Neural crest cell (in vitro differentiated cells): ENCODE measurements around the gene MTHFSD. TPM values are rescaled to one million over a fixed set of nuclear protein-coding genes. Genes with fewer than 3 reads are reported as not detected.

Source experiments
- DNase-seq: peaks from one replicate; pipeline ENCODE4 v3.0.0; 2021; ENCODE audit warnings: low read depth, mixed read lengths, low spot score
- H3K27ac Mint-ChIP-seq: one replicate; pipeline ENCODE4 v1.8.0; 2021; ENCODE audit warnings: mild to moderate bottlenecking, mixed read lengths; ENCODE audit not compliant: unreplicated experiment
- H3K27me3 Mint-ChIP-seq: 2 replicates; pipeline ENCODE4 v1.8.0; 2021; ENCODE audit warnings: low read depth, mild to moderate bottlenecking, mixed read lengths
- H3K36me3 Mint-ChIP-seq: 2 replicates; pipeline ENCODE4 v1.8.0; 2021; ENCODE audit warnings: low read depth, mild to moderate bottlenecking, mixed read lengths
- H3K4me1 Mint-ChIP-seq: 2 replicates; pipeline ENCODE4 v1.8.0; 2021; ENCODE audit warnings: mixed read lengths
- H3K4me3 Mint-ChIP-seq: one replicate; pipeline ENCODE4 v1.8.0; 2021; ENCODE audit warnings: mild to moderate bottlenecking, mixed read lengths
- H3K9me3 Mint-ChIP-seq: 2 replicates; pipeline ENCODE4 v1.8.0; 2021; ENCODE audit warnings: mixed read lengths
- CTCF ChIP-seq: fragments of 200-600 bp; sonication (generic); conservative IDR thresholded peaks from 2 replicates; pipeline ENCODE4 v1.5.0; 2021; ENCODE audit warnings: antibody characterized with exemption, mild to moderate bottlenecking
- total RNA-seq: library from RNA; stranded (reverse); gene quantifications from 2 replicates; pipeline ENCODE4 v1.2.1, GENCODE V29; 2021

Gene MTHFSD
- total RNA-seq, 1 donor from 2014 or later, result 14.0 TPM

DNA sequence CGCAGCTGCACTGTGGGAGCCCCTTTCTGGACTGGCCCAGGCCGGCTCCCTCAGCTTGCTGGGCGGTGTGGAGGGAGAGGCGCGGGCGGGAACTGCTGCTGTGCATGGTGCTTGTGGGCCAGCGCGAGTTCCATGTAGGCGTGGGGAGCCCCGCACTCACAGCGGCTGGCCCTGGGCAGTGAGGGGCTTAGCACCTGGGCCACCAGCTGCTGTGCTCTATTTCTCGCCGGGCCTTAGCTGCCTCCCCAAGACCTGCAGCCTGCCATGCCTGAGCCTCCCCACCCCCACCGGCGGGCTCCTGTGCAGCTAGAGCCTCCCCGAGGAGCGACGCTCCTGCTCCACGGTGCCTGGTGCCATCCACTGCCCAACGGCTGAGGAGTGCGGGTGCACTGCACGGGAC is 1.7 kb downstream of the MTHFSD start:
- no peak for TF ChIP-seq CTCF
- Mint-ChIP-seq H3K9me3 (no peaks in the 10 kb centered on the region), H3K27me3 (peaks cover 11% of the 10 kb centered on the region), H3K4me1 (peaks cover 18% of the 10 kb centered on the region), H3K4me3 (peak overlapping the region; percentile 87), H3K27ac (no peak overlapping the region), H3K36me3 (no peaks in the 10 kb centered on the region)
- no peak for DNase-seq

- Mint-ChIP-seq H3K36me3 (no peaks in the 10 kb centered on the region), H3K27me3 (no peaks in the 10 kb centered on the region), H3K4me1 (peaks cover 18% of the 10 kb centered on the region), H3K27ac (no peak overlapping the region), H3K4me3 (no peak overlapping the region), H3K9me3 (no peaks in the 10 kb centered on the region)
- no peak for TF ChIP-seq CTCF
- DNase-seq, result no peak
Measured at GRCh38 chr16:86550281-86550680, 4.8 kb downstream of the MTHFSD start.

GRCh38 chr16:86549893-86550190 is 5.2 kb downstream of the MTHFSD start:
- Mint-ChIP-seq H3K4me1 (peaks cover 18% of the 10 kb centered on the region), H3K4me3 (no peak overlapping the region), H3K27me3 (no peaks in the 10 kb centered on the region), H3K36me3 (no peaks in the 10 kb centered on the region), H3K27ac (no peak overlapping the region), H3K9me3 (no peaks in the 10 kb centered on the region)
- no peak for TF ChIP-seq CTCF
- no peak for DNase-seq

GRCh38 chr16:86549076-86549892 is 5.8 kb downstream of the MTHFSD start:
- no peak for DNase-seq
- H3K4me3 Mint-ChIP-seq, result no peak overlapping the region
- TF ChIP-seq CTCF, result no peak
- no peaks in the 10 kb centered on the region for H3K9me3 Mint-ChIP-seq
- H3K4me1 Mint-ChIP-seq, result peaks cover 16% of the 10 kb centered on the region
- no peak overlapping the region for H3K27ac Mint-ChIP-seq
- peaks cover 3% of the 10 kb centered on the region for H3K36me3 Mint-ChIP-seq
- no peaks in the 10 kb centered on the region for H3K27me3 Mint-ChIP-seq

GRCh38 chr16:86547286-86547685 is 7.7 kb downstream of the MTHFSD start:
- no peaks in the 10 kb centered on the region for H3K9me3 Mint-ChIP-seq
- no peak overlapping the region for H3K4me3 Mint-ChIP-seq
- DNase-seq, result no peak
- no peak for TF ChIP-seq CTCF
- H3K36me3 Mint-ChIP-seq, result peaks cover 3% of the 10 kb centered on the region
- H3K27me3 Mint-ChIP-seq, result no peaks in the 10 kb centered on the region
- no peak overlapping the region for H3K27ac Mint-ChIP-seq
- H3K4me1 Mint-ChIP-seq, result peaks cover 2% of the 10 kb centered on the region
